OCI-LY7 (cell line): ENCODE measurements around the gene TOGARAM1. TPM values are rescaled to one million over a fixed set of nuclear protein-coding genes. Genes with fewer than 3 reads are reported as not detected.

Experiments used
- BruUV-seq: library from RNA; stranded (reverse); fragments of 400-500 nt; replicated peaks from 2 replicates; lab custom pipeline; 2021; lab: Mats Ljungman, UMichigan
- CTCF ChIA-PET: fragments of 300-600 bp; sonication (Branson Sonifier 250); formaldehyde crosslinking; loops from one replicate; lab custom pipeline; 2022; ENCODE audit warnings: antibody characterized with exemption; ENCODE audit not compliant: unreplicated experiment; lab: Charles Lee
- POLR2A ChIA-PET: fragments of 300-600 bp; sonication (Branson Sonifier 250); formaldehyde crosslinking; loops from one replicate; lab custom pipeline; 2022; ENCODE audit warnings: antibody characterized with exemption; lab: Charles Lee
- DNase-seq: peaks from one replicate; pipeline ENCODE4 v3.0.0-alpha.2; 2015; ENCODE audit warnings: low spot score
- H2AFZ ChIP-seq: fragments of 200-600 bp; sonication (generic), shearing (Covaris generic); 2 replicates; pipeline ENCODE4 v1.6.1; 2014; ENCODE audit warnings: mild to moderate bottlenecking, antibody characterized with exemption, low read length, moderate library complexity
- H3K27ac ChIP-seq: fragments of 200-600 bp; sonication (generic); 2 replicates; pipeline ENCODE4 v1.5.1; 2014; ENCODE audit warnings: mixed run types, low read depth, mild to moderate bottlenecking, moderate library complexity, low read length, inconsistent platforms; ENCODE audit not compliant: poor library complexity, severe bottlenecking
- H3K36me3 ChIP-seq: fragments of 200-600 bp; sonication (generic); 2 replicates; pipeline ENCODE4 v1.6.1; 2014; ENCODE audit warnings: mild to moderate bottlenecking, antibody characterized with exemption, low read length, moderate library complexity, mixed read lengths; ENCODE audit not compliant: insufficient read depth
- H3K4me1 ChIP-seq: fragments of 200-600 bp; sonication (generic); 2 replicates; pipeline ENCODE4 v1.5.1; 2014; ENCODE audit warnings: mild to moderate bottlenecking, low read length; ENCODE audit not compliant: insufficient read depth, poor library complexity, severe bottlenecking
- H3K4me2 ChIP-seq: fragments of 200-600 bp; sonication (generic); 2 replicates; pipeline ENCODE4 v1.6.1; 2014; ENCODE audit warnings: mild to moderate bottlenecking, low read length
- H3K4me3 ChIP-seq: fragments of 200-600 bp; sonication (generic); 2 replicates; pipeline ENCODE4 v1.5.1; 2014; ENCODE audit warnings: mild to moderate bottlenecking, low read depth, low read length; ENCODE audit not compliant: poor library complexity, severe bottlenecking
- H3K79me2 ChIP-seq: fragments of 200-600 bp; sonication (generic); 2 replicates; pipeline ENCODE4 v1.6.1; 2016; ENCODE audit warnings: low read depth, mild to moderate bottlenecking, low read length, moderate library complexity, mixed read lengths; ENCODE audit not compliant: insufficient read depth
- H3K9me2 ChIP-seq: fragments of 200-600 bp; sonication (generic); 2 replicates; pipeline ENCODE4 v1.6.1; 2016; ENCODE audit warnings: mild to moderate bottlenecking, low read length, mixed read lengths; ENCODE audit not compliant: insufficient read depth
- H3K9me3 ChIP-seq: fragments of 200-600 bp; sonication (generic); 2 replicates; pipeline ENCODE4 v1.6.1; 2014; ENCODE audit warnings: mild to moderate bottlenecking, mixed run types, low read length, mixed read lengths
- H4K20me1 ChIP-seq: fragments of 200-600 bp; sonication (generic); 2 replicates; pipeline ENCODE4 v1.6.1; 2014; ENCODE audit warnings: mild to moderate bottlenecking, antibody characterized with exemption, low read length, moderate library complexity, mixed read lengths; ENCODE audit not compliant: insufficient read depth
- CTCF ChIP-seq: fragments of 200-600 bp; sonication (generic); conservative IDR thresholded peaks from 2 replicates; pipeline ENCODE4 v1.5.1; 2014; ENCODE audit warnings: mild to moderate bottlenecking, antibody characterized with exemption, low read length, moderate library complexity, mixed read lengths
- EZH2phosphoT487 ChIP-seq: fragments of 200-600 bp; sonication (generic); IDR thresholded peaks from 2 replicates; pipeline ENCODE4 v1.6.1; 2018; ENCODE audit warnings: low read depth, borderline replicate concordance, mild to moderate bottlenecking, mixed run types, antibody characterized with exemption, low read length, moderate library complexity, mixed read lengths
- intact Hi-C: fragments of 100-400 bp; cut with micrococcal nuclease; formaldehyde crosslinking; loops from one replicate; pipeline ENCODE4 v1.10.0; 2022; ENCODE audit not compliant: unreplicated experiment
- total RNA-seq, 2 experiments: library from RNA; depleted of rRNA in 1 of 2; stranded (reverse); fragments of >200 nt in 1 of 2; shearing (Covaris generic) in 1 of 2; gene quantifications; 2 replicates each; pipeline ENCODE4 v1.2.3, GENCODE V29; 2014 to 2022

The TOGARAM1 gene
- total RNA-seq, 2 experiments from 2014 or later, result 11.4 to 11.6 TPM

- Histone ChIP-seq H3K79me2 (no peaks in the 10 kb centered on the region), H3K4me2 (no peak overlapping the region), H3K9me3 (0 out of 2 replicates have a peak, but pooled peaks cover 1% of the 10 kb centered on the region), H3K9me2 (no peaks in the 10 kb centered on the region), H3K4me1 (no peaks in the 10 kb centered on the region), H3K4me3 (no peak overlapping the region), H3K36me3 (peaks cover 59% of the 10 kb centered on the region), H3K27ac (no peak overlapping the region), H2AFZ (no peak overlapping the region), H4K20me1 (no peaks in the 10 kb centered on the region)
- CTCF ChIA-PET, result no interaction called here
- BruUV-seq, result no TSS peak
- DNase-seq, result no peak
- intact Hi-C loops, result no loop called here
- TF ChIP-seq CTCF (no peak), EZH2phosphoT487 (no peak)
- POLR2A ChIA-PET, result interaction anchor here (1.2 kb wide), 1 partner anchor 67 kb away, joined by 3 read pairs; no protein-coding TSS in a partner anchor
Observed at GRCh38 chr14:45051180-45051579, 89.2 kb downstream of the TOGARAM1 start.

GRCh38 chr14:45051896-45052295 is 89.9 kb downstream of the TOGARAM1 start:
- no peak overlapping the region for H3K4me3 ChIP-seq
- intact Hi-C loops, result no loop called here
- CTCF ChIA-PET, result no interaction called here
- DNase-seq, result no peak
- H3K79me2 ChIP-seq, result no peaks in the 10 kb centered on the region
- 0 out of 2 replicates have a peak, but pooled peaks cover 6% of the 10 kb centered on the region for H3K9me3 ChIP-seq
- no peak overlapping the region for H3K4me2 ChIP-seq
- H2AFZ ChIP-seq, result no peak overlapping the region
- no TSS peak for BruUV-seq
- POLR2A ChIA-PET, result interaction anchor here (1.2 kb wide), 1 partner anchor 67 kb away, joined by 3 read pairs; no protein-coding TSS in a partner anchor
- no peaks in the 10 kb centered on the region for H3K9me2 ChIP-seq
- H3K4me1 ChIP-seq, result no peaks in the 10 kb centered on the region
- TF ChIP-seq EZH2phosphoT487 (no peak), CTCF (no peak)
- H3K27ac ChIP-seq, result no peak overlapping the region
- H4K20me1 ChIP-seq, result no peaks in the 10 kb centered on the region
- peaks cover 57% of the 10 kb centered on the region for H3K36me3 ChIP-seq

- Histone ChIP-seq H2AFZ (no peak overlapping the region), H3K4me1 (no peaks in the 10 kb centered on the region), H3K27ac (no peak overlapping the region), H3K9me2 (peaks cover 5% of the 10 kb centered on the region; the same call in 1 of the 2 replicates), H3K9me3 (0 out of 2 replicates have a peak, but pooled peaks cover 6% of the 10 kb centered on the region), H3K36me3 (peaks cover 39% of the 10 kb centered on the region), H4K20me1 (no peaks in the 10 kb centered on the region), H3K4me3 (no peak overlapping the region), H3K4me2 (no peak overlapping the region), H3K79me2 (no peaks in the 10 kb centered on the region)
- BruUV-seq, result no TSS peak
- intact Hi-C loops, result no loop called here
- POLR2A ChIA-PET, result interaction anchor here (1.0 kb wide), 1 partner anchor 12 kb away, joined by 3 read pairs; no protein-coding TSS in a partner anchor
- TF ChIP-seq CTCF (no peak), EZH2phosphoT487 (no peak)
- no peak for DNase-seq
- CTCF ChIA-PET, result no interaction called here
Observed at GRCh38 chr14:45057349-45057748, 95.4 kb downstream of the TOGARAM1 start.
